Medulla oblongata (tissue), 1 donor: ENCODE data around the gene GALR3.
"Not testable (repeated sequence)": the region's sequence is repeated elsewhere in the genome, so short reads cannot be mapped to it uniquely, and the experiment has no call there.

ENCODE experiments used
- DNase-seq: peaks from one replicate; pipeline ENCODE4 v3.0.0-alpha.2; 2015; ENCODE audit errors: extremely low spot score

The GALR3 gene

GRCh38 chr22:37823134-37823985 lies at the start of gene GALR3:
Gene GALR3 (plus strand): TSS chr22:37823382. CDS start chr22:37823407, 25 bp downstream.
- no peak for DNase-seq

- DNase-seq: no peak
Observed at GRCh38 chr22:37774728-37775127, 48.5 kb upstream of the GALR3 start.

- no peak for DNase-seq
Observed at GRCh38 chr22:37775785-37776638, 47.2 kb upstream of the GALR3 start.

- no peak for DNase-seq
Observed at GRCh38 chr22:37776639-37777005, 46.6 kb upstream of the GALR3 start.

- no peak for DNase-seq
Observed at GRCh38 chr22:37777122-37777687, 46.0 kb upstream of the GALR3 start.

- no peak for DNase-seq
Observed at GRCh38 chr22:37778370-37779009, 44.7 kb upstream of the GALR3 start.

GRCh38 chr22:37781434-37782059 lies 41.6 kb upstream of the GALR3 start:
- DNase-seq: no peak

GRCh38 chr22:37782340-37783168 lies 40.6 kb upstream of the GALR3 start:
- DNase-seq: no peak

- DNase-seq: no peak
Observed at GRCh38 chr22:37784829-37785495, 38.2 kb upstream of the GALR3 start.

- no peak for DNase-seq
Observed at GRCh38 chr22:37790234-37790633, 32.9 kb upstream of the GALR3 start.

- DNase-seq: no peak
Observed at GRCh38 chr22:37792494-37792893, 30.7 kb upstream of the GALR3 start.

- no peak for DNase-seq
Observed at GRCh38 chr22:37794376-37794775, 28.8 kb upstream of the GALR3 start.

GRCh38 chr22:37796079-37796478 lies 27.1 kb upstream of the GALR3 start:
- no peak for DNase-seq

- DNase-seq: not testable (repeated sequence)
Observed at GRCh38 chr22:37797259-37797658, 25.9 kb upstream of the GALR3 start.

- no peak for DNase-seq
Observed at GRCh38 chr22:37797874-37798500, 25.2 kb upstream of the GALR3 start.

GRCh38 chr22:37799979-37800378 lies 23.2 kb upstream of the GALR3 start:
- DNase-seq: not testable (repeated sequence)

GRCh38 chr22:37801946-37802309 lies 21.3 kb upstream of the GALR3 start:
- no peak for DNase-seq

- peak; percentile 58 for DNase-seq
Observed at GRCh38 chr22:37802310-37803194, 20.6 kb upstream of the GALR3 start.
